H9 (cell line): ENCODE results near the gene FHL2. TPM values are rescaled to one million over a fixed set of nuclear protein-coding genes. Genes with fewer than 3 reads are reported as not detected.
A peak's percentile ranks its signal among the peaks of the same experiment; 100 is the strongest.

Experiments used
- DNase-seq: peaks from one replicate; pipeline ENCODE4 v3.0.0-alpha.2; 2017
- H2AFZ ChIP-seq: one replicate; pipeline ENCODE4 v1.6.1; 2013; ENCODE audit warnings: mild to moderate bottlenecking, low read length, control low read depth, moderate library complexity
- H2AK5ac ChIP-seq: 2 replicates; pipeline ENCODE4 v1.6.1; 2013; ENCODE audit warnings: low read length, control low read depth, mixed read lengths; ENCODE audit not compliant: insufficient read length
- H2BK120ac ChIP-seq: one replicate; pipeline ENCODE4 v1.6.1; 2013; ENCODE audit warnings: low read depth, mild to moderate bottlenecking, low read length, control low read depth, inconsistent platforms; ENCODE audit not compliant: poor library complexity, severe bottlenecking
- H2BK12ac ChIP-seq: 2 replicates; pipeline ENCODE4 v1.6.1; 2013; ENCODE audit warnings: low read length, control low read depth, mixed read lengths, low read depth; ENCODE audit not compliant: insufficient read length
- H2BK15ac ChIP-seq: 2 replicates; pipeline ENCODE4 v1.6.1; 2013; ENCODE audit warnings: low read depth, low read length, control low read depth
- H2BK20ac ChIP-seq: one replicate; pipeline ENCODE4 v1.6.1; 2013; ENCODE audit warnings: low read depth, mild to moderate bottlenecking, low read length, control low read depth, inconsistent platforms; ENCODE audit not compliant: poor library complexity, severe bottlenecking
- H2BK5ac ChIP-seq: 2 replicates; pipeline ENCODE4 v1.6.1; 2013; ENCODE audit warnings: low read length, control low read depth, mixed read lengths; ENCODE audit not compliant: insufficient read length
- H3K14ac ChIP-seq: 2 replicates; pipeline ENCODE4 v1.6.1; 2013; ENCODE audit warnings: low read length, control low read depth; ENCODE audit not compliant: insufficient read depth
- H3K18ac ChIP-seq: 2 replicates; pipeline ENCODE4 v1.6.1; 2013; ENCODE audit warnings: low read depth, mild to moderate bottlenecking, mixed read lengths, low read length, control low read depth; ENCODE audit not compliant: insufficient read length
- H3K23ac ChIP-seq: 2 replicates; pipeline ENCODE4 v1.6.1; 2013; ENCODE audit warnings: low read length, control low read depth, mixed read lengths, low read depth; ENCODE audit not compliant: insufficient read length
- H3K23me2 ChIP-seq: 2 replicates; pipeline ENCODE4 v1.6.1; 2013; ENCODE audit warnings: low read depth, mild to moderate bottlenecking, mixed read lengths, low read length, control low read depth; ENCODE audit not compliant: insufficient read length, poor library complexity, severe bottlenecking
- H3K27ac ChIP-seq: 2 replicates; pipeline ENCODE4 v1.5.1; 2013; ENCODE audit warnings: low read length, control low read depth, mixed read lengths, low read depth; ENCODE audit not compliant: insufficient read length
- H3K27me3 ChIP-seq: 2 replicates; pipeline ENCODE4 v1.6.1; 2013; ENCODE audit warnings: low read length, control low read depth, inconsistent platforms; ENCODE audit not compliant: insufficient read depth
- H3K4ac ChIP-seq: 2 replicates; pipeline ENCODE4 v1.6.1; 2013; ENCODE audit warnings: low read depth, mild to moderate bottlenecking, control low read depth, inconsistent platforms, low read length, moderate library complexity
- H3K4me1 ChIP-seq: 2 replicates; pipeline ENCODE4 v1.6.1; 2013; ENCODE audit warnings: low read length, control low read depth, inconsistent platforms; ENCODE audit not compliant: insufficient read depth
- H3K4me2 ChIP-seq: 2 replicates; pipeline ENCODE4 v1.6.1; 2013; ENCODE audit warnings: low read length, control low read depth, mixed read lengths; ENCODE audit not compliant: insufficient read length, insufficient read depth
- H3K56ac ChIP-seq: 2 replicates; pipeline ENCODE4 v1.6.1; 2013; ENCODE audit warnings: low read depth, mild to moderate bottlenecking, mixed read lengths, low read length, control low read depth; ENCODE audit not compliant: insufficient read length
- H3K79me1 ChIP-seq: 2 replicates; pipeline ENCODE4 v1.6.1; 2013; ENCODE audit warnings: low read depth, mild to moderate bottlenecking, moderate library complexity, low read length, control low read depth, inconsistent platforms; ENCODE audit not compliant: insufficient read depth, poor library complexity, severe bottlenecking
- H3K79me2 ChIP-seq: 2 replicates; pipeline ENCODE4 v1.6.1; 2013; ENCODE audit warnings: low read length, control low read depth, inconsistent platforms; ENCODE audit not compliant: insufficient read depth
- H3K9ac ChIP-seq: 2 replicates; pipeline ENCODE4 v1.6.1; 2013; ENCODE audit warnings: low read length, control low read depth, mixed read lengths; ENCODE audit not compliant: insufficient read length; ENCODE audit errors: extremely low read depth
- H3K9me3 ChIP-seq: one replicate; pipeline ENCODE4 v1.6.1; 2013; ENCODE audit warnings: low read depth, low read length, inconsistent platforms; ENCODE audit not compliant: control insufficient read depth
- H3T11ph ChIP-seq: one replicate; pipeline ENCODE4 v1.6.1; 2013; ENCODE audit warnings: mild to moderate bottlenecking, low read length, control low read depth, inconsistent platforms
- H4K20me1 ChIP-seq: one replicate; pipeline ENCODE4 v1.6.1; 2013; ENCODE audit not compliant: control insufficient read depth, insufficient read length, insufficient read depth
- H4K5ac ChIP-seq: 2 replicates; pipeline ENCODE4 v1.6.1; 2013; ENCODE audit warnings: low read depth, mild to moderate bottlenecking, mixed read lengths, low read length, control low read depth; ENCODE audit not compliant: insufficient read length
- H4K8ac ChIP-seq: replicated peaks from 2 replicates; pipeline ENCODE4 v1.6.1; 2013; ENCODE audit warnings: low read length, control low read depth, mixed read lengths, low read depth; ENCODE audit not compliant: insufficient read length
- H4K91ac ChIP-seq: 2 replicates; pipeline ENCODE4 v1.6.1; 2013; ENCODE audit warnings: low read depth, mild to moderate bottlenecking, moderate library complexity, mixed read lengths, low read length, control low read depth; ENCODE audit not compliant: insufficient read length
- H3K27ac Mint-ChIP-seq, 3 experiments: 2 replicates in 2 of 3; 3 replicates in 1 of 3; pipeline ENCODE4 v1.8.0; 2020 to 2021; ENCODE audit warnings: mixed read lengths in 3 of 3, mild to moderate bottlenecking in 1 of 3, moderate library complexity in 1 of 3
- H3K27me3 Mint-ChIP-seq: 2 replicates; pipeline ENCODE4 v1.8.0; 2021; ENCODE audit warnings: low read depth, mild to moderate bottlenecking, moderate library complexity, mixed read lengths
- H3K36me3 Mint-ChIP-seq, 3 experiments: 2 replicates in 2 of 3; 3 replicates in 1 of 3; pipeline ENCODE4 v1.8.0; 2020 to 2021; ENCODE audit warnings: low read depth in 3 of 3, mixed read lengths in 3 of 3; ENCODE audit not compliant: insufficient read depth in 1 of 3
- H3K4me1 Mint-ChIP-seq, 2 experiments: 2 replicates each; pipeline ENCODE4 v1.8.0; 2020; ENCODE audit warnings: mixed read lengths in 2 of 2
- H3K4me3 Mint-ChIP-seq, 2 experiments: 2 replicates in 1 of 2; 3 replicates in 1 of 2; pipeline ENCODE4 v1.8.0; 2020 to 2021; ENCODE audit warnings: mild to moderate bottlenecking in 2 of 2, mixed read lengths in 2 of 2, moderate library complexity in 1 of 2
- H3K9me3 Mint-ChIP-seq, 2 experiments: 2 replicates in 1 of 2; 3 replicates in 1 of 2; pipeline ENCODE4 v1.8.0; 2020; ENCODE audit warnings: mild to moderate bottlenecking in 2 of 2, mixed read lengths in 2 of 2, moderate library complexity in 1 of 2
- WGBS: extraction: QIAGEN DNeasy Blood & Tissue Kit; methylation state at CpG from one replicate; pipeline ENCODE4 v1.1.7; 2013; ENCODE audit warnings: missing lambda C conversion rate, low lambda C conversion rate, mixed read lengths; ENCODE audit not compliant: insufficient read length; ENCODE audit errors: extremely low coverage; 5-methylcytosine and 5-hydroxymethylcytosine counted together
- total RNA-seq: library from RNA; stranded (reverse); gene quantifications from 2 replicates; pipeline ENCODE4 v1.2.1, GENCODE V29; 2021
- TF ChIP-seq, protein P1 (sequence below): fragments of 200-600 bp; sonication (generic); conservative IDR thresholded peaks from 3 replicates; pipeline ENCODE4 v1.8.0; 2021; ENCODE audit warnings: antibody characterized with exemption, mild to moderate bottlenecking

FHL2 gene
- total RNA-seq, 1 experiment from 2014 or later, result 34.9 TPM

GRCh38 chr2:105376010-105376409, 22.8 kb downstream of the FHL2 start:
- no peak overlapping the region for H3K14ac ChIP-seq
- no CpG with 5 or more reads among the region's 11 CpGs for WGBS

More at GRCh38 chr2:105376010-105376409, 22.8 kb downstream of the FHL2 start:
- no peak overlapping the region for H3K4ac ChIP-seq
- H3K4me1 ChIP-seq, result no peaks in the 10 kb centered on the region
- no peak overlapping the region for H4K8ac ChIP-seq
- no peak overlapping the region for H3K18ac ChIP-seq
- Mint-ChIP-seq H3K9me3 (no peaks in the 10 kb centered on the region), H3K27ac (peak overlapping the region in 1 of 3 experiments; percentile 35; a peak in 1 of 7 replicates), H3K4me3 (no peak overlapping the region), H3K27me3 (no peaks in the 10 kb centered on the region; the same call in 1 of the 2 replicates), H3K36me3 (peaks cover 0 to 28% (median 25%) of the 10 kb centered on the region in 3 experiments; a peak in 5 of 7 replicates), H3K4me1 (no peaks in the 10 kb centered on the region)
- no peak overlapping the region for H3K27ac ChIP-seq
- DNase-seq, result no peak
- H2AK5ac ChIP-seq, result no peak overlapping the region
- no peak overlapping the region for H4K5ac ChIP-seq
- H4K20me1 ChIP-seq, result no peaks in the 10 kb centered on the region
- no peak overlapping the region for H2BK120ac ChIP-seq
- no peaks in the 10 kb centered on the region for H3K79me2 ChIP-seq
- no peak overlapping the region for H4K91ac ChIP-seq
- H3K23ac ChIP-seq, result no peak overlapping the region
- no peaks in the 10 kb centered on the region for H3K23me2 ChIP-seq
- no peak overlapping the region for H2BK5ac ChIP-seq
- no peak overlapping the region for H2BK15ac ChIP-seq
- H3K56ac ChIP-seq, result no peak overlapping the region
- H3K79me1 ChIP-seq, result no peaks in the 10 kb centered on the region
- no peak overlapping the region for H2BK20ac ChIP-seq
- H2AFZ ChIP-seq, result no peak overlapping the region
- H3K4me2 ChIP-seq, result no peak overlapping the region
- no peaks in the 10 kb centered on the region for H3K27me3 ChIP-seq
- no peaks in the 10 kb centered on the region for H3K9me3 ChIP-seq
- no peak overlapping the region for H2BK12ac ChIP-seq
- no peak overlapping the region for H3K9ac ChIP-seq
- H3T11ph ChIP-seq, result no peak overlapping the region
- TF ChIP-seq, protein P1, sequence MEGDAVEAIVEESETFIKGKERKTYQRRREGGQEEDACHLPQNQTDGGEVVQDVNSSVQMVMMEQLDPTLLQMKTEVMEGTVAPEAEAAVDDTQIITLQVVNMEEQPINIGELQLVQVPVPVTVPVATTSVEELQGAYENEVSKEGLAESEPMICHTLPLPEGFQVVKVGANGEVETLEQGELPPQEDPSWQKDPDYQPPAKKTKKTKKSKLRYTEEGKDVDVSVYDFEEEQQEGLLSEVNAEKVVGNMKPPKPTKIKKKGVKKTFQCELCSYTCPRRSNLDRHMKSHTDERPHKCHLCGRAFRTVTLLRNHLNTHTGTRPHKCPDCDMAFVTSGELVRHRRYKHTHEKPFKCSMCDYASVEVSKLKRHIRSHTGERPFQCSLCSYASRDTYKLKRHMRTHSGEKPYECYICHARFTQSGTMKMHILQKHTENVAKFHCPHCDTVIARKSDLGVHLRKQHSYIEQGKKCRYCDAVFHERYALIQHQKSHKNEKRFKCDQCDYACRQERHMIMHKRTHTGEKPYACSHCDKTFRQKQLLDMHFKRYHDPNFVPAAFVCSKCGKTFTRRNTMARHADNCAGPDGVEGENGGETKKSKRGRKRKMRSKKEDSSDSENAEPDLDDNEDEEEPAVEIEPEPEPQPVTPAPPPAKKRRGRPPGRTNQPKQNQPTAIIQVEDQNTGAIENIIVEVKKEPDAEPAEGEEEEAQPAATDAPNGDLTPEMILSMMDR, result no peak
